ENCODE results near the gene DLGAP1.

The DLGAP1 gene

DNA sequence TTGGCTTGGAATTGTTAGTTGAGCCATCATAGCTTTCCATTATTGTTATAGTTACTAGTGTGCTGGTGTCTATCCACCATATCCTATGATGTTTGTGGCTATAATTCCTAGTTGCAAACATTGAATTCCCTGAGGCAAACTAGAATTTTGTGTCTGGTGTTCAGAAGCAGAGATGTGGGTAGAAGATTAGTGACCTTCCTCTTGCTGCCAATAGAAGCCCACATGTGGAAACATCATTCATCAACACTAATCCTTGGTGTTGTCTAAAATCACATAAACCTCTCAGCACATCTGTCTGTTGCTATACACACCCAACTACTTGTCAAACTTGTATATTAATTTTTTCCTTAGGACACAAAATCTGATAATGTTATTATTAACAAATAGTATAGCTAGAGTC lies 631.0 kb downstream of the DLGAP1 start:
- no peak for DNase-seq
- no peaks in the 10 kb centered on the region for H3K36me3 ChIP-seq
- H3K4me1 ChIP-seq: no peaks in the 10 kb centered on the region
- H3K4me3 ChIP-seq (ENCODE audit: low read depth, low read length): no peak overlapping the region
- H3K27me3 ChIP-seq: no peaks in the 10 kb centered on the region
- H3K9me3 ChIP-seq: no peaks in the 10 kb centered on the region
- TF ChIP-seq, protein P1, sequence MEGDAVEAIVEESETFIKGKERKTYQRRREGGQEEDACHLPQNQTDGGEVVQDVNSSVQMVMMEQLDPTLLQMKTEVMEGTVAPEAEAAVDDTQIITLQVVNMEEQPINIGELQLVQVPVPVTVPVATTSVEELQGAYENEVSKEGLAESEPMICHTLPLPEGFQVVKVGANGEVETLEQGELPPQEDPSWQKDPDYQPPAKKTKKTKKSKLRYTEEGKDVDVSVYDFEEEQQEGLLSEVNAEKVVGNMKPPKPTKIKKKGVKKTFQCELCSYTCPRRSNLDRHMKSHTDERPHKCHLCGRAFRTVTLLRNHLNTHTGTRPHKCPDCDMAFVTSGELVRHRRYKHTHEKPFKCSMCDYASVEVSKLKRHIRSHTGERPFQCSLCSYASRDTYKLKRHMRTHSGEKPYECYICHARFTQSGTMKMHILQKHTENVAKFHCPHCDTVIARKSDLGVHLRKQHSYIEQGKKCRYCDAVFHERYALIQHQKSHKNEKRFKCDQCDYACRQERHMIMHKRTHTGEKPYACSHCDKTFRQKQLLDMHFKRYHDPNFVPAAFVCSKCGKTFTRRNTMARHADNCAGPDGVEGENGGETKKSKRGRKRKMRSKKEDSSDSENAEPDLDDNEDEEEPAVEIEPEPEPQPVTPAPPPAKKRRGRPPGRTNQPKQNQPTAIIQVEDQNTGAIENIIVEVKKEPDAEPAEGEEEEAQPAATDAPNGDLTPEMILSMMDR (IDR thresholded peaks at IDR 0.05; ENCODE audit: low read depth, low read length): no peak

DNA sequence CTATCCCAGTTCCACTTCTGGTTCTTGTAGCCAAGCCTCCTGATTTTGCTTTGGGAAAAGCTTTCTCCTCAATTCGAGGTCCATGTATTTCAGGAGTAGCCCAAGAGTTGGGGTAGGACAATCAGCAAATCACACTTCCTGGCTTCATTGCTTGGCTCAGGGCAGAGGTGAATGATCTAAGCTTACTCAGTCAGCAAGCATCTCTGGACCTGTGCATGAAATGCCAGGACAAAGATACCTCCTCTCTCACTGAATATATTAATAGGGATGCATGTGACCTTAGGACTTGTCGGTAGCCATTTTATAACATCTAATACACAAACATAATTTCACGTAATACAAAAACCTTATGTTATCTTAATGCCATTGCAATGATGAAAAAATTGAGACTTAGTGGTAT lies 632.0 kb downstream of the DLGAP1 start:
- H3K9me3 ChIP-seq: no peaks in the 10 kb centered on the region
- no peaks in the 10 kb centered on the region for H3K27me3 ChIP-seq
- no peak overlapping the region for H3K4me3 ChIP-seq (ENCODE audit: low read depth, low read length)
- TF ChIP-seq, protein P1 (IDR thresholded peaks at IDR 0.05; ENCODE audit: low read depth, low read length): no peak
- no peaks in the 10 kb centered on the region for H3K4me1 ChIP-seq
- H3K36me3 ChIP-seq: no peaks in the 10 kb centered on the region
- DNase-seq: no peak

DNA sequence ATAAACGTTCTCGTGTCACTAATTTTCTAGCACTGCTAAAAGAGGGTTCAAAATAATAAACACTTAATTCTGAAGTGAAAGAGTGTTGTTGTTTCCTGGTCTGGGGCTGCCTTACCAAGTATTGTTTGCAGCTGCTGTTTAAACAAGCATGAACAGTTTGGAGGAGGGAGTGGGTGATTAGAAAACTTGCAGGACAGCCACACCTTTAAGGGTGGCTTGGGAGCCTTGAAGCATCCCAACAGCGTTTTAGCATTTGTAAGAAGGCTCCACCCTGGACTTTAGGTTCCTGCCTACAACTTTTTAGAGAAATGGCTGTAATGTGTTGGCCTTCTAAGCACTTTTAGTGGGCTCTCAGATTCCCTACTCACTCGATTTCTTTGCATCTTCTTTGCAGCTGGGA lies 633.6 kb downstream of the DLGAP1 start:
- Histone ChIP-seq H3K27me3 (no peaks in the 10 kb centered on the region), H3K36me3 (no peaks in the 10 kb centered on the region), H3K4me1 (no peaks in the 10 kb centered on the region), H3K9me3 (no peaks in the 10 kb centered on the region), H3K4me3 (ENCODE audit: low read depth, low read length) (no peak overlapping the region)
- no peak for DNase-seq
- TF ChIP-seq, protein P1 (IDR thresholded peaks at IDR 0.05; ENCODE audit: low read depth, low read length): no peak

DNA sequence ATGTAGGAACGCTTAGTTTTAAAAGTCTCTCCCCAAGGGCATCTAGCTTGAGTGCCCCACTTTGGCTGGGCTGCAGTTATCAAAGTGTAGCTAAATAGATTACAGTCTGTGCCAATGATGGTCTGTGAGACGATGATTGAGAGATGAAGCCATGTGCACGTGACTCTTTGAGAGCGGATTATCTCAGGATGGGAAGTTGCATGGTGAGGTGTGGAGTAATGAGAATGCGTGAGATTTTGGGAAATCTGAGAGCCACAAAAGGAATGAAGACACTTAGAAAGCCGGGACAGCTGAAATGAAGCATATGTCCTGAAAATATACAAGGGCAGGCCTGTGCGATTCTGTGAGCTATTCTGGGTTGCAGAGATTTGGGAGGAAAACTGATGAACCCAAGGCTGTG lies 635.1 kb downstream of the DLGAP1 start:
- no peaks in the 10 kb centered on the region for H3K27me3 ChIP-seq

DNA sequence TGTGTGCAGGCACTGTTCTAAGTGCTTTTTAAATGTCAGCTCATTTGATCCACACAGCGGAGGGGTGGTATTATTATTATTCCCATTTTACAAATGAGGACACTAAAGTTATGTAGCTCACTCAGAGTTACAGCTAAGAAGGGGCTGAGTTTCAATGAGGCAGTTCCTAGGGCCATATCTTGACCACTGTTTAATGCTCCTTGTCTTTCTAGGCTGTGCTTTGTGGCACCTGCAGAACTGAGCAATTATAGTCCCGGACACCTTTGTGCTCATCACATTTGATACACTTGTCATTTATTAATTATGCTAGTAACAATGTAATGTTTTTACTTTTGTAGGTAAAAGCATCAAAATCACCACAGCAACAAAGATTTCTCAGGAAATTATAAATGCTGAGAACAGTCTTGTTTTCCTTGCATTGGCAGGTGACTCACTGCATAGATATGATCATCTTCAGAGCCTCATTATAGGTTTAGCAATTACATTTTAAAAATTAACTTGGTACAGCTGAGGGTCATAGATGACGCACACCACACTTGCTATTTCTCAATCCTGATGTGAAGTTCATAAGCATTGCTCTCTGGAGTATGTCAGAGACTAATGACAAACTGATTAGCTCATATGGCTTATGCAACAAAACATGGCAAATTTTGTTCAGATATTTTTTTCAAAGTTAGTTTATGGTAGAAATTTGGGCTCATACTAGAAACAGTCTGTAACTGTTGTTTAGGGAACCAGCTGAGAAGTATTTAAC lies 638.3 kb downstream of the DLGAP1 start:
- TF ChIP-seq, protein P1 (IDR thresholded peaks at IDR 0.05; ENCODE audit: low read depth, low read length): no peak

More for the DNA sequence above, 635.1 kb downstream of the DLGAP1 start:
- no peaks in the 10 kb centered on the region for H3K4me1 ChIP-seq
- H3K4me3 ChIP-seq (ENCODE audit: low read depth, low read length): no peak overlapping the region
- no peaks in the 10 kb centered on the region for H3K36me3 ChIP-seq
- no peak for DNase-seq
- no peaks in the 10 kb centered on the region for H3K9me3 ChIP-seq
- TF ChIP-seq, protein P1 (IDR thresholded peaks at IDR 0.05; ENCODE audit: low read depth, low read length): no peak

DNA sequence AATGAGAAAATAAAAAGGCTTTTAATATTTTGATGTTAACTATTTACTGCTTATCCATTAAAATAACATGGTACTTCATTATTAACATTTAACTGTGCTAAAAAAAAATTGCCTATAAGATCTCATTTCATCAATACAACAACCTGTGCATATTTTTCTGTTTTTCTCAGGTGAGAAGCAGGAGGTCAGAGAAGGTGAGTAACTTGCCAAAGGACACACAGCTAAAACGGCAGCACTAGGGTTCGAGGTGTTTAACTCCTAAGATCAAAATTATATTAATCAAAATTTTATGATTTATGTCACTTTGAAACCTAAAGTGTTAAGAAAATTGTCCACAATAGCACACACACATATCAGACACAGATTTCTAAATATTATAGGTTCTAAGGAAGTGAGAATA lies 639.1 kb downstream of the DLGAP1 start:
- H3K4me3 ChIP-seq (ENCODE audit: low read depth, low read length): no peak overlapping the region
- no peaks in the 10 kb centered on the region for H3K9me3 ChIP-seq
- no peaks in the 10 kb centered on the region for H3K36me3 ChIP-seq
- H3K4me1 ChIP-seq: no peaks in the 10 kb centered on the region
- DNase-seq: no peak
- H3K27me3 ChIP-seq: no peaks in the 10 kb centered on the region
- TF ChIP-seq, protein P1 (IDR thresholded peaks at IDR 0.05; ENCODE audit: low read depth, low read length): no peak

More for the DNA sequence above, 638.3 kb downstream of the DLGAP1 start:
- H3K4me1 ChIP-seq: no peaks in the 10 kb centered on the region
- H3K4me3 ChIP-seq (ENCODE audit: low read depth, low read length): no peak overlapping the region
- no peak for DNase-seq
- H3K27me3 ChIP-seq: no peaks in the 10 kb centered on the region
- H3K9me3 ChIP-seq: no peaks in the 10 kb centered on the region
- no peaks in the 10 kb centered on the region for H3K36me3 ChIP-seq
